ENCODE measurements around the gene TRIM2.

Gene TRIM2

GRCh38 chr4:153341575-153342090, 137.4 kb downstream of the TRIM2 start:
- peak overlapping the region in 3 of 7 experiments; percentile 5 to 19 (median 14) for H3K4me3 ChIP-seq (ENCODE audit: control insufficient read depth in 1 of 7, extremely low read depth in 1 of 7, insufficient read depth in 4 of 7, low read depth in 2 of 7, low read length in 6 of 7)
- ChIA-PET CTCF (interaction anchor here (0.6 to 6.9 kb wide), 8 partner anchors 86 to 408 kb away, joined by 3 to 62 read pairs (median 4); partner anchors contain the start of gene TMEM131L), POLR2A (interaction anchor here (1.4 kb wide), 1 partner anchor 15 kb away, joined by 4 read pairs; no protein-coding TSS in a partner anchor)
- no peak overlapping the region for H3K27ac ChIP-seq (ENCODE audit: insufficient read depth in 1 of 2, low read depth in 1 of 2, low read length in 2 of 2, poor library complexity in 1 of 2, severe bottlenecking in 2 of 2)
- H3K27me3 ChIP-seq (replicated peaks in 2 of 5; ENCODE audit: control insufficient read depth in 4 of 5, insufficient read depth in 5 of 5, low read length in 4 of 5): no peaks in the 10 kb centered on the region
- DNase-seq: peak; percentile 58 to 83 (median 76)
- no peaks in the 10 kb centered on the region for H3K36me3 ChIP-seq (ENCODE audit: control insufficient read depth in 4 of 4, insufficient read depth in 4 of 4, low read length in 3 of 4)
- no peaks in the 10 kb centered on the region for H3K9me3 ChIP-seq (ENCODE audit: control extremely low read depth in 1 of 5, control insufficient read depth in 4 of 5, insufficient read depth in 2 of 5, low read depth in 1 of 5, low read length in 4 of 5)
- peaks cover 12 to 28% (median 21%) of the 10 kb centered on the region in 4 experiments for H3K4me1 ChIP-seq (ENCODE audit: control extremely low read depth in 1 of 4, control insufficient read depth in 4 of 4, insufficient read depth in 4 of 4, low read length in 3 of 4)
- WGBS (ENCODE audit: insufficient coverage): 0% methylated on average over 2 of the region's 5 CpGs

- ChIA-PET POLR2A (no interaction called here), CTCF (interaction anchor here (0.7 to 6.9 kb wide), 9 partner anchors 13 to 407 kb away, joined by 3 to 62 read pairs (median 4); partner anchors contain the start of gene TMEM131L)
- H3K27ac ChIP-seq (ENCODE audit: insufficient read depth in 1 of 2, low read depth in 1 of 2, low read length in 2 of 2, poor library complexity in 1 of 2, severe bottlenecking in 2 of 2): no peak overlapping the region
- no peaks in the 10 kb centered on the region for H3K9me3 ChIP-seq (ENCODE audit: control extremely low read depth in 1 of 5, control insufficient read depth in 4 of 5, insufficient read depth in 2 of 5, low read depth in 1 of 5, low read length in 4 of 5)
- no peaks in the 10 kb centered on the region for H3K27me3 ChIP-seq (replicated peaks in 2 of 5; ENCODE audit: control insufficient read depth in 4 of 5, insufficient read depth in 5 of 5, low read length in 4 of 5)
- H3K36me3 ChIP-seq (ENCODE audit: control insufficient read depth in 4 of 4, insufficient read depth in 4 of 4, low read length in 3 of 4): no peaks in the 10 kb centered on the region
- no peak for DNase-seq
- H3K4me1 ChIP-seq (ENCODE audit: control extremely low read depth in 1 of 4, control insufficient read depth in 4 of 4, insufficient read depth in 4 of 4, low read length in 3 of 4): peaks cover 12 to 30% (median 21%) of the 10 kb centered on the region in 4 experiments
- no peak overlapping the region for H3K4me3 ChIP-seq (ENCODE audit: control insufficient read depth in 1 of 7, extremely low read depth in 1 of 7, insufficient read depth in 4 of 7, low read depth in 2 of 7, low read length in 6 of 7)
- 92% methylated on average over 6 of the region's 6 CpGs for WGBS (ENCODE audit: insufficient coverage)
Observed at GRCh38 chr4:153342751-153343552, 138.7 kb downstream of the TRIM2 start.

GRCh38 chr4:153344131-153345011, 140.1 kb downstream of the TRIM2 start, which contains the start of gene MND1:
MND1 (plus strand) TSS chr4:153344688; CDS start chr4:153344738, 50 bp downstream.
- no peaks in the 10 kb centered on the region for H3K9me3 ChIP-seq (ENCODE audit: control extremely low read depth in 1 of 5, control insufficient read depth in 4 of 5, insufficient read depth in 2 of 5, low read depth in 1 of 5, low read length in 4 of 5)
- peak within 1 kb of the TSS in 1 of 2 experiments; percentile 50 for H3K27ac ChIP-seq (ENCODE audit: insufficient read depth in 1 of 2, low read depth in 1 of 2, low read length in 2 of 2, poor library complexity in 1 of 2, severe bottlenecking in 2 of 2)
- CTCF ChIA-PET: interaction anchor here (0.7 to 6.9 kb wide), 9 partner anchors 18 to 243 kb away, joined by 3 to 62 read pairs (median 4); partner anchors contain the start of gene TMEM131L
- no peaks in the 10 kb centered on the region for H3K27me3 ChIP-seq (replicated peaks in 2 of 5; ENCODE audit: control insufficient read depth in 4 of 5, insufficient read depth in 5 of 5, low read length in 4 of 5)
- under 1% methylated on average over 65 of the region's 86 CpGs for WGBS (ENCODE audit: insufficient coverage)
- POLR2A ChIA-PET: interaction anchor here (0.6 to 0.7 kb wide), 2 partner anchors 14 to 230 kb away, joined by 3 to 4 read pairs; no protein-coding TSS in a partner anchor
- peaks cover 0 to 2% (median 0%) of the 10 kb centered on the region in 4 experiments for H3K36me3 ChIP-seq (ENCODE audit: control insufficient read depth in 4 of 4, insufficient read depth in 4 of 4, low read length in 3 of 4)
- H3K4me1 ChIP-seq (ENCODE audit: control extremely low read depth in 1 of 4, control insufficient read depth in 4 of 4, insufficient read depth in 4 of 4, low read length in 3 of 4): peaks cover 12 to 30% (median 21%) of the 10 kb centered on the region in 4 experiments
- DNase-seq: peak; percentile 80 to 90 (median 86)
- H3K4me3 ChIP-seq (ENCODE audit: control insufficient read depth in 1 of 7, extremely low read depth in 1 of 7, insufficient read depth in 4 of 7, low read depth in 2 of 7, low read length in 6 of 7): peak within 1 kb of the TSS; percentile 82 to 96 (median 93)

GRCh38 chr4:153345012-153345981, 141.1 kb downstream of the TRIM2 start:
- Histone ChIP-seq H3K4me3 (ENCODE audit: control insufficient read depth in 1 of 7, extremely low read depth in 1 of 7, insufficient read depth in 4 of 7, low read depth in 2 of 7, low read length in 6 of 7) (peak overlapping the region; percentile 82 to 96 (median 93)), H3K27ac (ENCODE audit: insufficient read depth in 1 of 2, low read depth in 1 of 2, low read length in 2 of 2, poor library complexity in 1 of 2, severe bottlenecking in 2 of 2) (peak overlapping the region in 1 of 2 experiments; percentile 50), H3K27me3 (replicated peaks in 2 of 5; ENCODE audit: control insufficient read depth in 4 of 5, insufficient read depth in 5 of 5, low read length in 4 of 5) (no peaks in the 10 kb centered on the region), H3K36me3 (ENCODE audit: control insufficient read depth in 4 of 4, insufficient read depth in 4 of 4, low read length in 3 of 4) (peaks cover 0 to 6% (median 0%) of the 10 kb centered on the region in 4 experiments), H3K9me3 (ENCODE audit: control extremely low read depth in 1 of 5, control insufficient read depth in 4 of 5, insufficient read depth in 2 of 5, low read depth in 1 of 5, low read length in 4 of 5) (no peaks in the 10 kb centered on the region), H3K4me1 (ENCODE audit: control extremely low read depth in 1 of 4, control insufficient read depth in 4 of 4, insufficient read depth in 4 of 4, low read length in 3 of 4) (peaks cover 12 to 30% (median 21%) of the 10 kb centered on the region in 4 experiments)
- under 1% methylated on average over 34 of the region's 44 CpGs for WGBS (ENCODE audit: insufficient coverage)
- peak; percentile 54 to 76 (median 65) for DNase-seq
- ChIA-PET CTCF (interaction anchor here (0.9 to 6.9 kb wide), 16 partner anchors 10 to 552 kb away, joined by 3 to 62 read pairs (median 3); partner anchors contain the start of gene TMEM131L), POLR2A (no interaction called here)

- WGBS (ENCODE audit: insufficient coverage): 90% methylated on average over 1 of the region's 2 CpGs
- Histone ChIP-seq H3K27ac (ENCODE audit: insufficient read depth in 1 of 2, low read depth in 1 of 2, low read length in 2 of 2, poor library complexity in 1 of 2, severe bottlenecking in 2 of 2) (no peak overlapping the region), H3K36me3 (ENCODE audit: control insufficient read depth in 4 of 4, insufficient read depth in 4 of 4, low read length in 3 of 4) (peaks cover 0 to 12% (median 1%) of the 10 kb centered on the region in 4 experiments), H3K27me3 (replicated peaks in 2 of 5; ENCODE audit: control insufficient read depth in 4 of 5, insufficient read depth in 5 of 5, low read length in 4 of 5) (no peaks in the 10 kb centered on the region), H3K9me3 (ENCODE audit: control extremely low read depth in 1 of 5, control insufficient read depth in 4 of 5, insufficient read depth in 2 of 5, low read depth in 1 of 5, low read length in 4 of 5) (no peaks in the 10 kb centered on the region), H3K4me3 (ENCODE audit: control insufficient read depth in 1 of 7, extremely low read depth in 1 of 7, insufficient read depth in 4 of 7, low read depth in 2 of 7, low read length in 6 of 7) (peak overlapping the region in 6 of 7 experiments; percentile 82 to 96 (median 91)), H3K4me1 (ENCODE audit: control extremely low read depth in 1 of 4, control insufficient read depth in 4 of 4, insufficient read depth in 4 of 4, low read length in 3 of 4) (peaks cover 12 to 30% (median 21%) of the 10 kb centered on the region in 4 experiments)
- DNase-seq: no peak
- ChIA-PET POLR2A (no interaction called here), CTCF (interaction anchor here (0.7 to 6.9 kb wide), 13 partner anchors 11 to 553 kb away, joined by 3 to 62 read pairs (median 3); partner anchors contain the start of gene TMEM131L)
Observed at GRCh38 chr4:153346031-153346430, 141.8 kb downstream of the TRIM2 start.

Measured in common myeloid progenitor, CD34-positive (primary cell).